Measurements from ENCODE around the gene AFF1.
"Not testable (repeated sequence)": the region's sequence is repeated elsewhere in the genome, so short reads cannot be mapped to it uniquely, and the experiment has no call there.

Gene AFF1

GRCh38 chr4:87037171-87037570, 102.4 kb downstream of the AFF1 start:
- not testable (repeated sequence) for DNase-seq

GRCh38 chr4:87037671-87038334, 103.0 kb downstream of the AFF1 start:
- no peak for DNase-seq

GRCh38 chr4:87038837-87039615, 104.2 kb downstream of the AFF1 start:
- peak; percentile 56 for DNase-seq

- DNase-seq, result no peak
These were observed 106.3 kb downstream of the AFF1 start for GRCh38 chr4:87041141-87041540.

GRCh38 chr4:87042221-87042620, 107.4 kb downstream of the AFF1 start:
- DNase-seq, result no peak

- no peak for DNase-seq
These were observed 108.4 kb downstream of the AFF1 start for GRCh38 chr4:87042986-87043820.

- no peak for DNase-seq
These were observed 109.9 kb downstream of the AFF1 start for GRCh38 chr4:87044511-87045233.

GRCh38 chr4:87045234-87045558, 110.4 kb downstream of the AFF1 start:
- DNase-seq, result no peak

GRCh38 chr4:87045659-87046058, 110.8 kb downstream of the AFF1 start:
- no peak for DNase-seq

GRCh38 chr4:87046121-87046551, 111.3 kb downstream of the AFF1 start:
- no peak for DNase-seq

GRCh38 chr4:87047281-87047798, 112.5 kb downstream of the AFF1 start:
- DNase-seq, result no peak

- DNase-seq, result peak; percentile 62
These were observed 114.7 kb downstream of the AFF1 start for GRCh38 chr4:87049508-87049907.

- no peak for DNase-seq
These were observed 115.8 kb downstream of the AFF1 start for GRCh38 chr4:87050596-87050995.

GRCh38 chr4:87051121-87051713, 116.4 kb downstream of the AFF1 start:
- no peak for DNase-seq

GRCh38 chr4:87052615-87053014, 117.8 kb downstream of the AFF1 start:
- no peak for DNase-seq

- no peak for DNase-seq
These were observed 118.4 kb downstream of the AFF1 start for GRCh38 chr4:87053176-87053658.

GRCh38 chr4:87053802-87054767, 119.3 kb downstream of the AFF1 start:
- DNase-seq, result no peak

GRCh38 chr4:87054900-87055299, 120.1 kb downstream of the AFF1 start:
- DNase-seq, result no peak

GRCh38 chr4:87055311-87055710, 120.5 kb downstream of the AFF1 start:
- no peak for DNase-seq

GRCh38 chr4:87056881-87057280, 122.1 kb downstream of the AFF1 start:
- DNase-seq, result no peak

- DNase-seq, result peak; percentile 41
These were observed 123.1 kb downstream of the AFF1 start for GRCh38 chr4:87057835-87058355.
